Tibial nerve (tissue), 4 donors: ENCODE results near the gene TBC1D8. TPM values are rescaled to one million over a fixed set of nuclear protein-coding genes. Genes with fewer than 3 reads are reported as not detected.

Experiments
- DNase-seq, 2 donors: peaks; one replicate each; pipeline ENCODE4 v3.0.0-alpha.2; 2019; ENCODE audit warnings: low spot score in 2 of 2
- H3K27ac ChIP-seq, 4 donors: fragments of 200-600 bp; sonication (generic) in 3 of 4; one replicate each; pipeline ENCODE4 v1.5.1; 2017 to 2019; ENCODE audit warnings: mild to moderate bottlenecking in 1 of 4
- H3K27me3 ChIP-seq, 2 donors: fragments of 200-600 bp; sonication (generic) in 1 of 2; one replicate each; pipeline versions ENCODE4 v1.5.1 to v1.6.0; 2017 to 2019
- H3K36me3 ChIP-seq, 3 donors: fragments of 200-600 bp; sonication (generic); one replicate each; pipeline ENCODE4 v1.5.1; 2018 to 2019
- H3K4me1 ChIP-seq, 4 donors: fragments of 200-600 bp; sonication (generic) in 3 of 4; one replicate each; pipeline ENCODE4 v1.5.1; 2017 to 2019
- H3K4me3 ChIP-seq, 4 donors: fragments of 200-600 bp; sonication (generic) in 3 of 4; one replicate each; pipeline ENCODE4 v1.5.1; 2017 to 2019; ENCODE audit warnings: mild to moderate bottlenecking in 1 of 4, moderate library complexity in 1 of 4
- H3K9me3 ChIP-seq, 4 donors: fragments of 200-600 bp; sonication (generic) in 3 of 4; one replicate each; pipeline ENCODE4 v1.5.1; 2017 to 2019
- EP300 ChIP-seq, 2 donors: sonication (generic); formaldehyde crosslinking; IDR thresholded peaks; one replicate each; pipeline ENCODE4 v1.6.1; 2017; ENCODE audit warnings: antibody characterized with exemption in 2 of 2, mild to moderate bottlenecking in 1 of 2
- POLR2A ChIP-seq, 2 donors: fragments of 450-650 bp; IDR thresholded peaks; one replicate each; pipeline ENCODE4 v1.6.1; 2017; ENCODE audit warnings: antibody characterized with exemption in 2 of 2, mild to moderate bottlenecking in 2 of 2, moderate library complexity in 2 of 2
- WGBS, 2 donors: methylation state at CpG; one replicate each; pipeline ENCODE4 v1.1.5; 2018; 5-methylcytosine and 5-hydroxymethylcytosine counted together
- total RNA-seq, 4 donors: library from RNA; depleted of rRNA; stranded (reverse); fragments of >200 nt; gene quantifications; one replicate each; pipeline ENCODE4 v1.1.0, GENCODE V29; 2016
- TF ChIP-seq, protein P1 (sequence below), 5 experiments: fragments of 200-600 bp in 3 of 5; fragments of 450-650 bp in 2 of 5; sonication (generic) in 3 of 5; IDR thresholded peaks; one replicate each; pipeline ENCODE4 v1.5.1; 2016 to 2019; ENCODE audit warnings: antibody characterized with exemption in 5 of 5, mild to moderate bottlenecking in 3 of 5, moderate library complexity in 2 of 5

Gene TBC1D8
- total RNA-seq, 4 donors from 2014 or later = 42.4 to 87.9 (median 47.3) TPM

DNA sequence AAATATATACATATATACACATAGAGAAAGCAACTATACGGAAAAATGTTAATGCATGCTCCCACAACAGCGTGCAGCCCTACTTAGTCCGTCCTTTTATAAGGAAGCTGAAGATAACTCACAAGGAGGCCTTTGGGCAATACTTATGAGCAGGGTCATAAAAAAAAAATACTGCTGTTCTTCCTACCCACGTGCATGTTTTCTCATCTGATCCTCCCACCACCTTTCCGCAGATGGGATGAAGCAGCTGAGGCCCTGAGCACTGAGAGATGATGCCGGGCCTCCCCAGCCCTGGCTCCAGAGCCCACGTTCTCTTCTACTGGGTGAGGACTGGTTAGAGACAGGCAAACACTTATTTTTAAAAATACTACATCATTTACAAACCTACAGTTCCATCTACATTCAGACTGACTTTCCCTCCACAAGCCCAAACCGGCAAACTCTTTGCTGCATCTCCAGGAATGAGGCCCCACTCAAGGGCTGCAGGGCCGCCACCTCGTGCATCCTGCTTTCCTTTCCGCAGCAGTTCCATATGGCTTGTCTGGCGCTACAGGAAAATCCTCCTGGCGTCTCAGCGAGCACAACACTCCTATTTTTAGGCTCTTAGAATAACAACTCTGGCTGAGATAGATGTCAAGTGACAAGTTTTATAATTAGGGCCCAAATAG is 41.6 kb downstream of the TBC1D8 start:
- TF ChIP-seq EP300 (IDR thresholded peaks at IDR 0.05) (no peak), POLR2A (IDR thresholded peaks at IDR 0.05) (no peak)
- TF ChIP-seq, protein P1, sequence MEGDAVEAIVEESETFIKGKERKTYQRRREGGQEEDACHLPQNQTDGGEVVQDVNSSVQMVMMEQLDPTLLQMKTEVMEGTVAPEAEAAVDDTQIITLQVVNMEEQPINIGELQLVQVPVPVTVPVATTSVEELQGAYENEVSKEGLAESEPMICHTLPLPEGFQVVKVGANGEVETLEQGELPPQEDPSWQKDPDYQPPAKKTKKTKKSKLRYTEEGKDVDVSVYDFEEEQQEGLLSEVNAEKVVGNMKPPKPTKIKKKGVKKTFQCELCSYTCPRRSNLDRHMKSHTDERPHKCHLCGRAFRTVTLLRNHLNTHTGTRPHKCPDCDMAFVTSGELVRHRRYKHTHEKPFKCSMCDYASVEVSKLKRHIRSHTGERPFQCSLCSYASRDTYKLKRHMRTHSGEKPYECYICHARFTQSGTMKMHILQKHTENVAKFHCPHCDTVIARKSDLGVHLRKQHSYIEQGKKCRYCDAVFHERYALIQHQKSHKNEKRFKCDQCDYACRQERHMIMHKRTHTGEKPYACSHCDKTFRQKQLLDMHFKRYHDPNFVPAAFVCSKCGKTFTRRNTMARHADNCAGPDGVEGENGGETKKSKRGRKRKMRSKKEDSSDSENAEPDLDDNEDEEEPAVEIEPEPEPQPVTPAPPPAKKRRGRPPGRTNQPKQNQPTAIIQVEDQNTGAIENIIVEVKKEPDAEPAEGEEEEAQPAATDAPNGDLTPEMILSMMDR (IDR thresholded peaks at IDR 0.05) = no peak
- no peak for DNase-seq
- 60 to 70% methylated on average over 14 of the region's 14 CpGs for WGBS, 2 donors
- no peak overlapping the region for H3K4me3 ChIP-seq
- no peaks in the 10 kb centered on the region for H3K36me3 ChIP-seq
- H3K27ac ChIP-seq = no peak overlapping the region
- H3K9me3 ChIP-seq = no peaks in the 10 kb centered on the region
- peaks cover 0 to 42% (median 11%) of the 10 kb centered on the region in 4 donors for H3K4me1 ChIP-seq
- no peaks in the 10 kb centered on the region for H3K27me3 ChIP-seq

DNA sequence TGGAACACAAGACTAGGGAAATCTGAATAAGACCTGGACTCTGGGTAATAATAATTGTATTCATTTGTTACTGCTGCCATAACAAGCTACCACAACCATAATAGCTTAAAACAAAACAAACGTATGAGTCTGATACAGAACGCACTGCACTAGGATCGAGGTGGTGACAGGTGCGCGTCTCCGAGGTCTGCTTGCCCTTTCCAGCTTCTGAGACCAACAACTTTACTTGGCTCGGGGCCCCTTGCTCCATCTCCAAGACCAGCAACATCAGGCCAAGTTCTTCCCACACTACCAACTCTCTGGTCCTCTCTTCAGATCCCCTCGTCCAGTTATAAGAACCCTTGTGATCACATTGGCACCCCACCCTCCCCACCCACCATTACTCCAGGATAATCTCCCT is 42.8 kb downstream of the TBC1D8 start:
- no peak overlapping the region for H3K4me3 ChIP-seq
- WGBS, 2 donors = 87 to 92% methylated on average over 8 of the region's 8 CpGs
- H3K4me1 ChIP-seq = peaks cover 0 to 30% (median 11%) of the 10 kb centered on the region in 4 donors
- H3K36me3 ChIP-seq = no peaks in the 10 kb centered on the region
- H3K9me3 ChIP-seq = peaks cover 0 to 3% (median 0%) of the 10 kb centered on the region in 4 donors
- no peaks in the 10 kb centered on the region for H3K27me3 ChIP-seq
- no peak overlapping the region for H3K27ac ChIP-seq
- TF ChIP-seq POLR2A (IDR thresholded peaks at IDR 0.05) = no peak
- TF ChIP-seq, protein P1 (IDR thresholded peaks at IDR 0.05) = no peak
- TF ChIP-seq EP300 (IDR thresholded peaks at IDR 0.05) = no peak
- no peak for DNase-seq

DNA sequence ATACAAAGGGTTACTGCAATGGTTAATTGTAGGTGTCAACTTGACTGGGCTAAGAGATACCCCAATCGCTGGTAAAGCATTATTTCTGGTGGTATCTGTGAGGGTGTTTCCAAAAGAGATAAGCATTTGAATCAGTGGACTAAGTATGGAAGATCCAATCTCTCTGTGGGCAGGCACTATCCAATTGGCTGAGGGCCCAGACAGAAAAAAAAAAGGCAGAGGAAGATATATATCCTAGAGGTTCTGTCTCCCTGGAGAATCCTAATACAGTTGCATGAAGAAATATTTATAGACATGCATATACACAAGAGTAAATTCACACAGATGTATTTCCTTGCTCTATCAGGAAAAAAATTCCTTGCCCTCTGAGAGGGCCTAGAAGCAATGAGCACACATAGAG is 43.9 kb downstream of the TBC1D8 start:
- no peak overlapping the region for H3K27ac ChIP-seq
- peaks cover 0 to 23% (median 11%) of the 10 kb centered on the region in 4 donors for H3K4me1 ChIP-seq

DNA sequence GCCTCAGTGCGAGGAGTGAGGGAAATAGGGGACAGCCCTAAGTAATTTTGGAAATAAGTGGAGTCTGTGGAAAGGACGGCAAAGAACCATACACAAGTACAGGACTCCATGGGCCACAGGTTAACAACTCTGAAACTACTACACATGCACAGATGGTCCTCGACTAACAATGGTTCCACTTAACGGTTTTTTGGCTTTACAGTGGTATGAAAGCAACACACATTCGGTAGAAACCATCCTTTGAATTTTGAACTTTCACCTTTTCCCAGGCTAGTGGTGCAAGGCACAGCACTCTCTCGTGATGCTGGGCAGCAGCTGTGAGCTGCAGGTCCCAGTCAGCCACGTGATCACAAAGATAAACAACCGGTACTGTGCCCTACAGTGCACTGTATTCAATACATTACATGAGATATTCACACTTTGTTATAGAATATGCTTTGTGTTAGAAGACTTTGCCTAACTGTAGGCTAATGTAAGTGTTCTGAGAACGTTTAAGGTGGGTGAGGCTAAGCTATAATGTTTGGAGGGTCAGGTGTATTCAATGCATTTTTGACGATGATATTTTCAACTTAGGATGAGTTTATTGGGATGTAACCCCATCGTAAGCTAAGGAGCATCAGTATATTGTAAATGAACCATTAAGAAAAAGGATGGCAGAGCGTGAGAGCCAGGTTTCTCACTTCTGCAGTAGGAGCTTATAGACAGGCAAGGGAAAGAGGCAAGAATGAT is 44.6 kb downstream of the TBC1D8 start:
- H3K27me3 ChIP-seq = no peaks in the 10 kb centered on the region
- DNase-seq = no peak
- TF ChIP-seq, protein P1 (IDR thresholded peaks at IDR 0.05) = no peak
- no peak for TF ChIP-seq EP300 (IDR thresholded peaks at IDR 0.05)
- TF ChIP-seq POLR2A (IDR thresholded peaks at IDR 0.05) = no peak
- H3K27ac ChIP-seq = no peak overlapping the region
- no peak overlapping the region for H3K4me3 ChIP-seq
- WGBS, 2 donors = 61 to 63% methylated on average over 12 of the region's 12 CpGs
- H3K4me1 ChIP-seq = peaks cover 0 to 21% (median 8%) of the 10 kb centered on the region in 4 donors
- peaks cover 0 to 19% (median 3%) of the 10 kb centered on the region in 4 donors for H3K9me3 ChIP-seq
- H3K36me3 ChIP-seq = no peaks in the 10 kb centered on the region

More for the DNA sequence above, 43.9 kb downstream of the TBC1D8 start:
- no peak for TF ChIP-seq POLR2A (IDR thresholded peaks at IDR 0.05)
- TF ChIP-seq, protein P1 (IDR thresholded peaks at IDR 0.05) = no peak
- TF ChIP-seq EP300 (IDR thresholded peaks at IDR 0.05) = no peak
- H3K36me3 ChIP-seq = no peaks in the 10 kb centered on the region
- WGBS, 2 donors = 79 to 89% methylated on average over 1 of the region's 1 CpG
- peaks cover 0 to 13% (median 3%) of the 10 kb centered on the region in 4 donors for H3K9me3 ChIP-seq
- H3K4me3 ChIP-seq = no peak overlapping the region
- no peak for DNase-seq
- no peaks in the 10 kb centered on the region for H3K27me3 ChIP-seq

DNA sequence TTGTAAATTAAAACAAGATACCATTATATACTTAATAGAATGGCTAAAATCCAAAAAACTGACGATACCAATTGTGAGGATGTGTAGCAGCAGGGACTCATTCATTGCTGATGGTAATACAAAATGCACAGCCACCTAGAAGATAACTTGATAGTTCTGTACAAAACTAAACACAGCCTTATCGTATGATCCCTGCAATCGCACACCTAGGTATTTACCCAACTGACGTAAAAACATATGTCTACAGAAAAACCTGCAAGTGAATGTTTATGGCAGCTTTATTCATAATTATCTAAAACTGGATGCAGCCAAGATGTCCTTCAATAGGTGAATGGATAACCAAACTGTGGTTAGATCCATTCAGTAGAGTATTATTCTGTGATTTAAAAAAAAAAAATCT is 45.5 kb downstream of the TBC1D8 start:
- Histone ChIP-seq H3K36me3 (no peaks in the 10 kb centered on the region), H3K4me3 (no peak overlapping the region), H3K9me3 (peaks cover 0 to 21% (median 3%) of the 10 kb centered on the region in 4 donors), H3K4me1 (peaks cover 0 to 14% (median 5%) of the 10 kb centered on the region in 4 donors), H3K27ac (no peak overlapping the region), H3K27me3 (no peaks in the 10 kb centered on the region)
- TF ChIP-seq EP300 (IDR thresholded peaks at IDR 0.05) = no peak
- WGBS, 2 donors = 86 to 94% methylated on average over 4 of the region's 4 CpGs
- DNase-seq = no peak
